Measurements from ENCODE around the gene PTPRM. TPM values are rescaled to one million over a fixed set of nuclear protein-coding genes. Genes with fewer than 3 reads are reported as not detected.

PTPRM gene
- polyA plus RNA-seq, 2 of the 4 experiments (the other 2 are of a cell fraction), result 44.5 to 199 TPM

DNA sequence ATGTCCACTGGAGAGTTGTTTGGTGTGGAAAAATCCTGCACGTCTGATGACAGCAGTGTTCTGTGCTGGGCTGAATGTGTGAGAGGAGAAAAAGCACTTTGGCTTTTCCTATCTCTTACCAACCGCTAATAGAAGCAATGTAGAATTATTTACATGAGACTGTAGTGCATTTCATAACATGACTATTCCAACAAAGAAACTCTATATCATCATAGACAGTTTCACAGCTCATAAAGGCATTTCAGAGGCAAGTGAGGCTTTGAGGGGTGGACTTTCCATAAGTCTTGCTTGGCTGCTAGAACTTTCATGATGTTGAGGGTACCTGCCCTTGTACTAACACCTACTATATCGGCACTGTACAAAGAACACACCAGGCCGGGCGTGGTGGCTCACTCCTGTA is 697.0 kb downstream of the PTPRM start:
- no peak for ATAC-seq
- Histone ChIP-seq H3K9me3 (no peaks in the 10 kb centered on the region), H3K4me1 (no peaks in the 10 kb centered on the region), H3K4me2 (no peak overlapping the region), H3K4me3 (no peak overlapping the region), H3K27ac (no peak overlapping the region)
- no peak for TF ChIP-seq HEYL (CRISPR knock-in tag; IDR thresholded peaks at IDR 0.05)
- DNase-seq (ENCODE audit: low read depth in 1 of 2, low spot score in 1 of 2), result no peak
- POLR2A ChIA-PET, result no interaction called here
- no peak for FAIRE-seq
- CTCF ChIA-PET, result interaction anchor here (0.6 kb wide), 1 partner anchor 66 kb away, joined by 4 read pairs; no protein-coding TSS in a partner anchor
- 98% methylated on average over 5 of the region's 5 CpGs for WGBS (ENCODE audit: missing lambda C conversion rate)

DNA sequence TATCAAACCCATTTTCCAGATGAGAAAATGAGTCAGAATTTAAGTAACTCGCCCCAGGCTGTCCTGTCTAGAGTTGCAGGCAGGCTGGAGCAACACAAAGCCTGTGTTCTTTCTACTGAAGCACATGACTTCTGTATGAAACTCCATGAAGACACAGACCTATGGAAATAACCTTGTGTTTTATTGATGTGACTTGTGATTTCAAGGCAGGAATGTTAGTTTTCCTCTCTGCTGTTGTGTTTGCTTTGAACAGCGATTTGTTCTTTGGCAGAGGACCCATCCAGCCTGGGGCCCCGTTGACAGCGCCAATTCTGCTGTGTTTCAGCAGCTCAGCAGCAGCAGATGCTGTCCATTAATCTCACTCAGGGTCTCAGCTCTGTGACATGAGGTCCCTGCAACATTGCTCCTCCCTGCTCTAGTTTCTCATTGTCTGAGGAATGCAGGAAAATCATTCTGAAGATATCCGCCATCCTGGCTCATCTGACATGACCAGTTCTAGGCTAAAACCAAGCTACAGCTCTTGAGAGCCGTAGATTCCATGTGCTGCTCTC is 697.8 kb downstream of the PTPRM start:
- TF ChIP-seq CBX2 (IDR thresholded peaks at IDR 0.05; ENCODE audit: borderline replicate concordance, low read depth), result no peak
- TF ChIP-seq MYC (IDR thresholded peaks at IDR 0.05; ENCODE audit: borderline replicate concordance, low read length), result no peak
- TF ChIP-seq RNF2 (IDR thresholded peaks at IDR 0.05; ENCODE audit: borderline replicate concordance, low read depth), result no peak
- TF ChIP-seq, protein P1, sequence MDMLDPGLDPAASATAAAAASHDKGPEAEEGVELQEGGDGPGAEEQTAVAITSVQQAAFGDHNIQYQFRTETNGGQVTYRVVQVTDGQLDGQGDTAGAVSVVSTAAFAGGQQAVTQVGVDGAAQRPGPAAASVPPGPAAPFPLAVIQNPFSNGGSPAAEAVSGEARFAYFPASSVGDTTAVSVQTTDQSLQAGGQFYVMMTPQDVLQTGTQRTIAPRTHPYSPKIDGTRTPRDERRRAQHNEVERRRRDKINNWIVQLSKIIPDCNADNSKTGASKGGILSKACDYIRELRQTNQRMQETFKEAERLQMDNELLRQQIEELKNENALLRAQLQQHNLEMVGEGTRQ (IDR thresholded peaks at IDR 0.05), result no peak
- TF ChIP-seq RCOR1 (IDR thresholded peaks at IDR 0.05; ENCODE audit: low read depth, low read length), result no peak
- no peak for TF ChIP-seq HOXA7 (CRISPR knock-in tag; IDR thresholded peaks at IDR 0.05)
- TF ChIP-seq CHD4 (IDR thresholded peaks at IDR 0.05; ENCODE audit: borderline replicate concordance), result no peak
- TF ChIP-seq, protein P2, sequence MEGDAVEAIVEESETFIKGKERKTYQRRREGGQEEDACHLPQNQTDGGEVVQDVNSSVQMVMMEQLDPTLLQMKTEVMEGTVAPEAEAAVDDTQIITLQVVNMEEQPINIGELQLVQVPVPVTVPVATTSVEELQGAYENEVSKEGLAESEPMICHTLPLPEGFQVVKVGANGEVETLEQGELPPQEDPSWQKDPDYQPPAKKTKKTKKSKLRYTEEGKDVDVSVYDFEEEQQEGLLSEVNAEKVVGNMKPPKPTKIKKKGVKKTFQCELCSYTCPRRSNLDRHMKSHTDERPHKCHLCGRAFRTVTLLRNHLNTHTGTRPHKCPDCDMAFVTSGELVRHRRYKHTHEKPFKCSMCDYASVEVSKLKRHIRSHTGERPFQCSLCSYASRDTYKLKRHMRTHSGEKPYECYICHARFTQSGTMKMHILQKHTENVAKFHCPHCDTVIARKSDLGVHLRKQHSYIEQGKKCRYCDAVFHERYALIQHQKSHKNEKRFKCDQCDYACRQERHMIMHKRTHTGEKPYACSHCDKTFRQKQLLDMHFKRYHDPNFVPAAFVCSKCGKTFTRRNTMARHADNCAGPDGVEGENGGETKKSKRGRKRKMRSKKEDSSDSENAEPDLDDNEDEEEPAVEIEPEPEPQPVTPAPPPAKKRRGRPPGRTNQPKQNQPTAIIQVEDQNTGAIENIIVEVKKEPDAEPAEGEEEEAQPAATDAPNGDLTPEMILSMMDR (IDR thresholded peaks at IDR 0.05), result no peak
- no peak for TF ChIP-seq SMC3 (IDR thresholded peaks at IDR 0.05)
- no peak for TF ChIP-seq POLR2A (IDR thresholded peaks at IDR 0.05; ENCODE audit: low read length)
- no peak for TF ChIP-seq EHF (CRISPR knock-in tag; IDR thresholded peaks at IDR 0.05)
- TF ChIP-seq NFE2L2 (conservative IDR thresholded peaks at IDR 0.05; ENCODE audit: low read length), result no peak
- no peak for TF ChIP-seq KDM1A (IDR thresholded peaks at IDR 0.05; ENCODE audit: low read depth)
- no peak for TF ChIP-seq HEYL (CRISPR knock-in tag; IDR thresholded peaks at IDR 0.05)
- TF ChIP-seq GATA3 (IDR thresholded peaks at IDR 0.05; ENCODE audit: borderline replicate concordance), result no peak
- no peak for TF ChIP-seq NPAS2 (CRISPR knock-in tag; IDR thresholded peaks at IDR 0.05; ENCODE audit: borderline replicate concordance)
- no peak for TF ChIP-seq ATOH8 (CRISPR knock-in tag; IDR thresholded peaks at IDR 0.05; ENCODE audit: low read depth)
- TF ChIP-seq CHD2 (IDR thresholded peaks at IDR 0.05; ENCODE audit: low read length, partially characterized antibody), result no peak
- TF ChIP-seq KDM5A (IDR thresholded peaks at IDR 0.05), result no peak
- TF ChIP-seq, protein P3, sequence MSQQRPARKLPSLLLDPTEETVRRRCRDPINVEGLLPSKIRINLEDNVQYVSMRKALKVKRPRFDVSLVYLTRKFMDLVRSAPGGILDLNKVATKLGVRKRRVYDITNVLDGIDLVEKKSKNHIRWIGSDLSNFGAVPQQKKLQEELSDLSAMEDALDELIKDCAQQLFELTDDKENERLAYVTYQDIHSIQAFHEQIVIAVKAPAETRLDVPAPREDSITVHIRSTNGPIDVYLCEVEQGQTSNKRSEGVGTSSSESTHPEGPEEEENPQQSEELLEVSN (IDR thresholded peaks at IDR 0.05; ENCODE audit: borderline replicate concordance, low read depth), result no peak
- CTCF ChIA-PET, result no interaction called here
- POLR2A ChIA-PET, result no interaction called here
- no peak for ATAC-seq
- Histone ChIP-seq H3K4me3 (no peak overlapping the region), H3K9me3 (no peaks in the 10 kb centered on the region), H3K27ac (no peak overlapping the region), H3K4me1 (no peaks in the 10 kb centered on the region), H3K4me2 (no peak overlapping the region)
- no peak for FAIRE-seq
- 78% methylated on average over 6 of the region's 6 CpGs for WGBS (ENCODE audit: missing lambda C conversion rate)
- no peak for DNase-seq (ENCODE audit: low read depth in 1 of 2, low spot score in 1 of 2)

GRCh38 chr18:8272254-8272653 is 705.1 kb downstream of the PTPRM start:
- CTCF ChIA-PET, result no interaction called here

More at GRCh38 chr18:8272254-8272653, 705.1 kb downstream of the PTPRM start:
- Histone ChIP-seq H3K9me3 (no peaks in the 10 kb centered on the region), H3K4me3 (no peak overlapping the region), H3K27ac (no peak overlapping the region), H3K4me1 (no peaks in the 10 kb centered on the region), H3K4me2 (no peak overlapping the region)
- TF ChIP-seq NR3C1 (IDR thresholded peaks at IDR 0.05) (no peak), FOSB (CRISPR knock-in tag; IDR thresholded peaks at IDR 0.05) (no peak), SMC3 (IDR thresholded peaks at IDR 0.05) (no peak), FOXS1 (CRISPR knock-in tag; IDR thresholded peaks at IDR 0.05) (no peak), MAFK (IDR thresholded peaks at IDR 0.05; ENCODE audit: partially characterized antibody) (no peak), JUN (IDR thresholded peaks at IDR 0.05) (no peak), MYC (IDR thresholded peaks at IDR 0.05; ENCODE audit: borderline replicate concordance, low read length) (no peak), BCL3 (IDR thresholded peaks at IDR 0.05) (no peak), BHLHE40 (IDR thresholded peaks at IDR 0.05; ENCODE audit: low read depth, low read length) (no peak), POLR2A (IDR thresholded peaks at IDR 0.05; ENCODE audit: low read length) (no peak), ZC3H11A (IDR thresholded peaks at IDR 0.05) (no peak), MAX (IDR thresholded peaks at IDR 0.05) (no peak), NPAS2 (CRISPR knock-in tag; IDR thresholded peaks at IDR 0.05; ENCODE audit: borderline replicate concordance) (no peak), MAZ (IDR thresholded peaks at IDR 0.05; ENCODE audit: borderline replicate concordance, low read depth, low read length) (no peak)
- TF ChIP-seq, protein P3 (IDR thresholded peaks at IDR 0.05; ENCODE audit: borderline replicate concordance, low read depth), result no peak
- DNase-seq (ENCODE audit: low read depth in 1 of 2, low spot score in 1 of 2) (no peak), FAIRE-seq (no peak), ATAC-seq (no peak)
- POLR2A ChIA-PET, result no interaction called here
